Right lobe of liver (tissue), 6 donors: ENCODE data around the gene C1QC. TPM values are rescaled to one million over a fixed set of nuclear protein-coding genes. Genes with fewer than 3 reads are reported as not detected.

Source experiments
- ATAC-seq, 4 donors: fragments of 200-7000 bp; cut with Tn5 transposase; one replicate each; pipeline ENCODE4 v1.9.1; 2020; ENCODE audit warnings: mild to moderate bottlenecking in 4 of 4, moderate library complexity in 4 of 4
- DNase-seq, 3 donors: peaks; one replicate each; pipeline ENCODE4 v3.0.0-alpha.2; 2020
- H3K27ac ChIP-seq, 3 donors: fragments of 200-600 bp; one replicate each; pipeline ENCODE4 v1.8.0; 2022
- H3K27me3 ChIP-seq, 2 donors: fragments of 200-600 bp; one replicate each; pipeline ENCODE4 v1.8.0; 2022
- H3K36me3 ChIP-seq, 4 donors: fragments of 200-600 bp; sonication (generic) in 1 of 4; one replicate each; pipeline versions ENCODE4 v1.5.1 to v1.8.0; 2017 to 2022; ENCODE audit warnings: control low read depth in 1 of 4
- H3K4me1 ChIP-seq, 4 donors: fragments of 200-600 bp; sonication (generic) in 1 of 4; one replicate each; pipeline versions ENCODE4 v1.5.1 to v1.8.0; 2017 to 2022; ENCODE audit warnings: control low read depth in 1 of 4
- H3K4me3 ChIP-seq, 3 donors: fragments of 200-600 bp; one replicate each; pipeline ENCODE4 v1.8.0; 2022
- H3K9me3 ChIP-seq, 4 donors: fragments of 200-600 bp; sonication (generic) in 1 of 4; one replicate each; pipeline versions ENCODE4 v1.5.1 to v1.8.0; 2017 to 2022; ENCODE audit warnings: control low read depth in 1 of 4
- CTCF ChIP-seq, 4 donors: fragments of 200-600 bp in 3 of 4; fragments of 450-650 bp in 1 of 4; IDR thresholded peaks; one replicate each; pipeline versions ENCODE4 v1.5.1 to v1.8.0; 2016 to 2022; ENCODE audit warnings: antibody characterized with exemption in 4 of 4, mild to moderate bottlenecking in 2 of 4
- POLR2A ChIP-seq: fragments of 450-650 bp; IDR thresholded peaks from one replicate; pipeline ENCODE4 v1.6.1; 2017; ENCODE audit warnings: antibody characterized with exemption, mild to moderate bottlenecking
- WGBS: methylation state at CpG from one replicate; pipeline ENCODE4 v1.1.6; 2018; ENCODE audit warnings: low coverage, low lambda C conversion rate; ENCODE audit not compliant: insufficient coverage; ENCODE audit errors: missing lambda C conversion rate; 5-methylcytosine and 5-hydroxymethylcytosine counted together
- intact Hi-C, 2 donors: fragments of 100-400 bp; cut with DNase I; formaldehyde crosslinking; loops; one replicate each; pipeline versions ENCODE4 v1.11.2 to v1.14.1; 2022
- total RNA-seq, 6 experiments: library from RNA; depleted of rRNA in 2 of 6; stranded (reverse); fragments of >200 nt in 2 of 6; fragmentation: NEBNext Ultra II Directional in 3 of 6; extraction: Animal tissue kit (Norgen Biotek cat#: 25700) in 3 of 6; gene quantifications; one replicate each; pipeline versions ENCODE4 v1.1.0 to v1.2.4, GENCODE V29; 2016 to 2023
- donor health status: DM: no; HTN: yes; CAD: no.
- donor health status: DM: no; HTN: no; CAD: no.
- donor health status: DM: no; HTN: no; CAD: no.
- donor health status: DM: no; HTN: yes; CAD: no.
- donor health status: DM: no; HTN: yes; CAD: no.

Gene C1QC
- total RNA-seq, 6 experiments from 2014 or later = 63.3 to 305 (median 71.9) TPM

GRCh38 chr1:22637907-22638445, 5.5 kb upstream of the C1QC start:
- ATAC-seq (no peak), DNase-seq (no peak)
- H3K9me3 ChIP-seq = no peaks in the 10 kb centered on the region
- no peaks in the 10 kb centered on the region for H3K36me3 ChIP-seq
- TF ChIP-seq POLR2A (no peak), CTCF (IDR thresholded peaks at IDR 0.05) (no peak)
- intact Hi-C loops = no loop called here
- H3K27me3 ChIP-seq = no peaks in the 10 kb centered on the region
- peak overlapping the region in 2 of 3 donors; percentile 16 to 38 for H3K4me3 ChIP-seq
- no peak overlapping the region for H3K27ac ChIP-seq
- H3K4me1 ChIP-seq = no peaks in the 10 kb centered on the region
- 36% methylated on average over 2 of the region's 3 CpGs for WGBS

GRCh38 chr1:22638476-22639234, 4.8 kb upstream of the C1QC start:
- 55% methylated on average over 2 of the region's 23 CpGs for WGBS
- Histone ChIP-seq H3K9me3 (no peaks in the 10 kb centered on the region), H3K4me3 (peak overlapping the region in 1 of 3 donors; percentile 38), H3K27me3 (no peaks in the 10 kb centered on the region), H3K36me3 (no peaks in the 10 kb centered on the region), H3K4me1 (no peaks in the 10 kb centered on the region), H3K27ac (no peak overlapping the region)
- intact Hi-C loops = no loop called here
- ATAC-seq = no peak
- DNase-seq = no peak
- no peak for TF ChIP-seq POLR2A
- no peak for TF ChIP-seq CTCF (IDR thresholded peaks at IDR 0.05)

GRCh38 chr1:22639286-22639685, 4.1 kb upstream of the C1QC start:
- WGBS = 21% methylated on average over 2 of the region's 8 CpGs
- no peaks in the 10 kb centered on the region for H3K9me3 ChIP-seq
- no peaks in the 10 kb centered on the region for H3K27me3 ChIP-seq
- peak overlapping the region in 1 of 3 donors; percentile 38 for H3K4me3 ChIP-seq
- H3K27ac ChIP-seq = no peak overlapping the region
- intact Hi-C loops = no loop called here
- DNase-seq = no peak
- H3K36me3 ChIP-seq = no peaks in the 10 kb centered on the region
- no peaks in the 10 kb centered on the region for H3K4me1 ChIP-seq
- ATAC-seq = peak in 1 of 4 donors; percentile 8
- TF ChIP-seq CTCF (IDR thresholded peaks at IDR 0.05) (no peak), POLR2A (no peak)

- 41% methylated on average over 8 of the region's 8 CpGs for WGBS
- H3K36me3 ChIP-seq = no peaks in the 10 kb centered on the region
- ATAC-seq (no peak), DNase-seq (no peak)
- TF ChIP-seq POLR2A (no peak), CTCF (IDR thresholded peaks at IDR 0.05) (no peak)
- no peak overlapping the region for H3K4me3 ChIP-seq
- H3K27ac ChIP-seq = no peak overlapping the region
- no peaks in the 10 kb centered on the region for H3K27me3 ChIP-seq
- no peaks in the 10 kb centered on the region for H3K4me1 ChIP-seq
- intact Hi-C loops = loop anchor here (5.0 to 10.0 kb wide), 2 partner anchors 219 to 506 kb away; no protein-coding TSS in a partner anchor
- H3K9me3 ChIP-seq = no peaks in the 10 kb centered on the region
Observed at GRCh38 chr1:22641247-22641646, 2.2 kb upstream of the C1QC start.
